Upper lobe of left lung (tissue), 6 donors: ENCODE measurements around the gene ARID5A. TPM values are rescaled to one million over a fixed set of nuclear protein-coding genes. Genes with fewer than 3 reads are reported as not detected.

Experiments
- ATAC-seq, 2 donors: fragments of 200-7000 bp; cut with Tn5 transposase; one replicate each; pipeline ENCODE4 v1.9.1; 2022; ENCODE audit warnings: mild to moderate bottlenecking in 2 of 2, moderate library complexity in 2 of 2; ENCODE audit not compliant: low FRiP score in 2 of 2
- DNase-seq, 2 donors: peaks; one replicate each; pipeline ENCODE4 v3.0.0-alpha.2; 2019 to 2020
- H3K27ac ChIP-seq, 4 donors: fragments of 200-600 bp; sonication (generic); one replicate each; pipeline ENCODE4 v1.5.1; 2016 to 2019
- H3K27me3 ChIP-seq, 4 donors: fragments of 200-600 bp; sonication (generic); one replicate each; pipeline ENCODE4 v1.5.1; 2017 to 2019
- H3K36me3 ChIP-seq, 4 donors: fragments of 200-600 bp; sonication (generic); one replicate each; pipeline ENCODE4 v1.5.1; 2016 to 2019
- H3K4me1 ChIP-seq, 4 donors: fragments of 200-600 bp; sonication (generic); one replicate each; pipeline ENCODE4 v1.5.1; 2018 to 2019
- H3K4me3 ChIP-seq, 4 donors: fragments of 200-600 bp; sonication (generic); one replicate each; pipeline ENCODE4 v1.5.1; 2017 to 2019; ENCODE audit warnings: mild to moderate bottlenecking in 2 of 4, moderate library complexity in 1 of 4
- H3K9me3 ChIP-seq, 4 donors: fragments of 200-600 bp; sonication (generic); one replicate each; pipeline ENCODE4 v1.5.1; 2018 to 2019
- CTCF ChIP-seq, 6 experiments: fragments of 450-650 bp in 4 of 6; fragments of 200-600 bp in 2 of 6; sonication (generic) in 2 of 6; IDR thresholded peaks; one replicate each; pipeline ENCODE4 v1.5.1; 2016 to 2019; ENCODE audit warnings: antibody characterized with exemption in 6 of 6
- EP300 ChIP-seq, 4 donors: sonication (generic); formaldehyde crosslinking; IDR thresholded peaks; one replicate each; pipeline ENCODE4 v1.5.1; 2017; ENCODE audit warnings: antibody characterized with exemption in 4 of 4, control low read depth in 2 of 4
- POLR2A ChIP-seq, 4 donors: fragments of 450-650 bp; IDR thresholded peaks; one replicate each; pipeline ENCODE4 v1.5.1; 2016 to 2017; ENCODE audit warnings: antibody characterized with exemption in 4 of 4, mild to moderate bottlenecking in 2 of 4
- POLR2AphosphoS5 ChIP-seq, 2 donors: sonication (generic); formaldehyde crosslinking; IDR thresholded peaks; one replicate each; pipeline ENCODE4 v1.5.1; 2017; ENCODE audit warnings: antibody characterized with exemption in 2 of 2
- WGBS, 2 donors: methylation state at CpG; one replicate each; pipeline ENCODE4 v1.1.5; 2017 to 2018; 5-methylcytosine and 5-hydroxymethylcytosine counted together
- total RNA-seq, 6 donors: library from RNA; depleted of rRNA in 4 of 6; stranded (reverse); fragments of >200 nt in 4 of 6; gene quantifications; one replicate each; pipeline versions ENCODE4 v1.1.0 to v1.2.1, GENCODE V29; 2016 to 2021
- donor health status: DM: no; HTN: no; CAD: no; lungs with moderate emphysema.
- donor health status: DM: no; HTN: yes; CAD: no; lungs with severe emphysema.

Gene ARID5A
- total RNA-seq, 6 donors from 2014 or later = 18.6 to 57.2 (median 39.7) TPM

GRCh38 chr2:96499061-96499960 lies 37.2 kb upstream of the ARID5A start:
- 80 to 86% methylated on average over 15 of the region's 15 CpGs for WGBS, 2 donors
- H3K27ac ChIP-seq = peak overlapping the region in 1 of 4 donors; percentile 2
- H3K27me3 ChIP-seq = no peaks in the 10 kb centered on the region
- no peak overlapping the region for H3K4me3 ChIP-seq
- peaks cover 0 to 8% (median 3%) of the 10 kb centered on the region in 4 donors for H3K9me3 ChIP-seq
- ATAC-seq (no peak), DNase-seq (peak in 1 of 2 donors; percentile 31)
- H3K4me1 ChIP-seq = peaks cover 21 to 28% (median 25%) of the 10 kb centered on the region in 4 donors
- TF ChIP-seq EP300 (IDR thresholded peaks at IDR 0.05) (no peak), POLR2A (IDR thresholded peaks at IDR 0.05) (no peak), POLR2AphosphoS5 (IDR thresholded peaks at IDR 0.05) (no peak), CTCF (IDR thresholded peaks at IDR 0.05) (no peak)
- H3K36me3 ChIP-seq = no peaks in the 10 kb centered on the region

GRCh38 chr2:96500385-96501066 lies 36.0 kb upstream of the ARID5A start:
- WGBS, 2 donors = 71 to 73% methylated on average over 8 to 54 of the region's 64 CpGs
- Histone ChIP-seq H3K4me1 (peaks cover 27 to 36% (median 31%) of the 10 kb centered on the region in 4 donors), H3K4me3 (no peak overlapping the region), H3K27me3 (no peaks in the 10 kb centered on the region), H3K36me3 (no peaks in the 10 kb centered on the region), H3K27ac (peak overlapping the region in 1 of 4 donors; percentile 53), H3K9me3 (no peaks in the 10 kb centered on the region)
- TF ChIP-seq POLR2A (IDR thresholded peaks at IDR 0.05) (no peak), CTCF (IDR thresholded peaks at IDR 0.05) (no peak), EP300 (IDR thresholded peaks at IDR 0.05) (no peak), POLR2AphosphoS5 (IDR thresholded peaks at IDR 0.05) (no peak)
- ATAC-seq (no peak), DNase-seq (peak in 1 of 2 donors; percentile 83)

GRCh38 chr2:96501471-96501874 lies 35.1 kb upstream of the ARID5A start:
- H3K4me1 ChIP-seq = peaks cover 28 to 43% (median 35%) of the 10 kb centered on the region in 4 donors
- no peaks in the 10 kb centered on the region for H3K36me3 ChIP-seq
- H3K9me3 ChIP-seq = no peaks in the 10 kb centered on the region
- ATAC-seq = no peak
- H3K27ac ChIP-seq = peak overlapping the region; percentile 20 to 60 (median 38)
- DNase-seq = no peak
- H3K27me3 ChIP-seq = no peaks in the 10 kb centered on the region
- no peak for TF ChIP-seq EP300 (IDR thresholded peaks at IDR 0.05)
- peak in 1 of 2 donors; percentile 46 for TF ChIP-seq POLR2AphosphoS5 (IDR thresholded peaks at IDR 0.05)
- H3K4me3 ChIP-seq = no peak overlapping the region
- WGBS, 2 donors = 7 to 22% methylated on average over 2 of the region's 2 CpGs

GRCh38 chr2:96501886-96502810 lies 34.4 kb upstream of the ARID5A start:
- WGBS, 2 donors = 75 to 76% methylated on average over 10 to 16 of the region's 16 CpGs
- TF ChIP-seq EP300 (IDR thresholded peaks at IDR 0.05) = no peak
- TF ChIP-seq POLR2AphosphoS5 (IDR thresholded peaks at IDR 0.05) = no peak
- TF ChIP-seq POLR2A (IDR thresholded peaks at IDR 0.05) = no peak
- TF ChIP-seq CTCF (IDR thresholded peaks at IDR 0.05) = no peak
- peak in 1 of 2 donors; percentile 64 for DNase-seq
- Histone ChIP-seq H3K27me3 (no peaks in the 10 kb centered on the region), H3K36me3 (no peaks in the 10 kb centered on the region), H3K4me1 (peaks cover 28 to 44% (median 35%) of the 10 kb centered on the region in 4 donors), H3K9me3 (no peaks in the 10 kb centered on the region), H3K27ac (peak overlapping the region in 3 of 4 donors; percentile 28 to 60 (median 49)), H3K4me3 (no peak overlapping the region)
- ATAC-seq = no peak
